Measurements from ENCODE around the gene NEGR1. TPM values are rescaled to one million over a fixed set of nuclear protein-coding genes. Genes with fewer than 3 reads are reported as not detected.

Gene NEGR1
- total RNA-seq, 1 donor from 2014 or later, result 13.4 TPM

DNA sequence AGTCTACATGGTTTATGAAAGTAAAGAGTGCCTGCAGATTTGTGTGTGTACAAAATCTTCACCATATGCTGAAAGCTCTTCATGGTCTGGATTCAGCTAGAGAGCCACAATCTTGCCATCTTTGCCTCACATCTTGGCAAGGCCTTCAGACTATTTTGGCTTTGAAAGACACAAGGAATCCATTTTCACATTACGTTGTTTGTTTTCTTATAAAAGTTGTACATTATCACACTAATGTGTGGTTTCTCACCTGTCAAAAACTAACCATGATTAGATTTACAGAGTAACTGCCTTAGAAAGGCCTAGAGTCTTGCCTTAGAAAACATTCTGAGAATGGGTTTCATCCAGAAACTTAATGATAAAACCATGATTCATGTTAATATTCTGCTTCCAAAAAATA, 494.6 kb downstream of the NEGR1 start:
- no peak for DNase-seq (ENCODE audit: low read depth)

DNA sequence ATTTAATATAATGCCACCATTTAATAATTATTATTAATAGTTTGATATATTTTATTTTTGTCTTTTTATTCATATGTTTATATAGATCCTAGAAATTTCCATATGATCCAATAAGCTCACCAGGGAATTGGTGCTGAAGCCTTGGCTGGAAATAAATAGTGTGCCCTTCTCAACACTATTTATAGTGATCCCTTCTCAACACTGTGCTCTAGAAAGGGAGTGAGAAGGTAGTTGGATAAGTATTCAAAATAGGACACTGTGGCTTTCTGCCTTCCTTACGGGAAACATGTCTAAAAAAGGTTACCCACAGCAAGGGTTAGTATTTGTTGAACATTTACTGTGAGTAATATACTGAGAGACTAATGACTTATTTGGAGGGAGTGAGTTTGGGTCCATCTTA, 496.1 kb downstream of the NEGR1 start:
- DNase-seq (ENCODE audit: low read depth), result peak; percentile 33

DNA sequence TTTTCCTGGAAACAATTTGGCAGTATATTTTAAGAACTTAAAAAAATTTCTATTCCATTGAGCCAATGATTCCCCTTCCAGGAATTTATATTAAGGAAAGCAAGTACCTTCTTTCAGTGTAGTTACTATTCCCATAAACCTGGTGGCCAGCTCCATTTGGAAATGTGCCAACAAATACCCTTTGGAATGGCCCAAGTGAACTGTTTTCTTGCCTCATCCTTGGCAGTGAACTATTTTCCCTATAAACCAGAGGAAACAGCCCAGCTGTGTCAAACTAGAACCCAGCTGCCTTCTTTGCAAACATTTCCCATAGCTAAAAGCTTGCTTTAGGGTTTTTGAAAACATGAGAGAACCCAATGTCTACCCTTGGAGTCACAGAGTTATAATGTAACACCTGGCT, 496.9 kb downstream of the NEGR1 start:
- DNase-seq (ENCODE audit: low read depth), result peak; percentile 43

DNA sequence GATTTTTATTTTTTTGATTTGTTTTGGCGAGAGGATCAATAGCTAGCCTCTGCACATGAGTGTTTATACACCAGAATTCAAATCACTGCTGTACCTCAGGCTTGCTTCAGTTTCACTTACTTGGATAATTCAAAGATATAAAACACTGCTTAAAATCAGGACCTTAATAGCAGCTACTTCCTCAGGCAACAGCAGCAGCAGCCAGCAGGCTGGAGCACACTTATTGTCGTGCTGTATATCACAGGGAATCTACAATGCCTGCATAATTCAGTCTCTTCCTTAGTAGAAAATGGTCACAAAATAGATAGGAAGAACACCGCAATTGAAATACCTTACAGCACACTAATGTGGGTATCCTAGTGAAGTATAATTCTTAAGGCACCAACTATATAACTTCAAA, 497.3 kb downstream of the NEGR1 start:
- DNase-seq (ENCODE audit: low read depth), result no peak

DNA sequence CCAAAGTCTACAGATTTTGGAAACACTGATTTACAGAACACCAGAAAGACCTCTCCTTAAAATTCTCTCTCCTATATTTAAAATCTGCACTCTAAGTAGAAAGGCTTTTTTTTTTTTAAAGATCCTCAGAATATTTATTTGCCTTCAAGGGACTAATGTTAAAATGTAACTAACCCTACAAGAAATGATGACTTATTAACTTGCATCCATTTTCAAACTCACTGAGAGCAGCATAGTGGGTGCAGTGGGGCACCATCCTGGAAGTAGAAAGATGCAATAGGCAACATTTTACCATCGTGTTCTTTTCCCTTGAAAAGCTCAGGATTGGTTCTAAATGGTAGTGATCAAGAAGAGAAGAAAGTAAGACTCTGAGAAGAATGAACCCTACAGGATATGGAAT, 498.1 kb downstream of the NEGR1 start:
- no peak for DNase-seq (ENCODE audit: low read depth)

DNA sequence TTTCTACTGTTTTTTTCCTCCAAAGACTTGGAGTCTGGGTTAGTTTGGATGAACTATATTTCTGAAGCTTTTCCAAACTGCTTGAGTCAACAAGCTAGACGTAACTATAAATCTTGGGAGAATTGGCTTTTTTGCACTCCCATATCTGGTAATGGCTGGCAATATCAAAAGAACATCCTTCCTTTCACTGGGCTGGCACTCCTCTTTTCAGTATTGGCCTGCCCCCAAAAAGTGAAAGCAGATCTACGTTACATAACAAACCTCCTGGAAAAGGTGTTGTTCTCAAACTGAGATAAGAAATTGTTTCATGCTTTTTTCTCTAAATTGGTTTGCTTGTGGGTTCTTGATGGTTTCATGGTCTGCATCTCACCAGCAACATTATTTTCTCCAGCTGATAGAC, 499.3 kb downstream of the NEGR1 start:
- no peak for DNase-seq (ENCODE audit: low read depth)

DNA sequence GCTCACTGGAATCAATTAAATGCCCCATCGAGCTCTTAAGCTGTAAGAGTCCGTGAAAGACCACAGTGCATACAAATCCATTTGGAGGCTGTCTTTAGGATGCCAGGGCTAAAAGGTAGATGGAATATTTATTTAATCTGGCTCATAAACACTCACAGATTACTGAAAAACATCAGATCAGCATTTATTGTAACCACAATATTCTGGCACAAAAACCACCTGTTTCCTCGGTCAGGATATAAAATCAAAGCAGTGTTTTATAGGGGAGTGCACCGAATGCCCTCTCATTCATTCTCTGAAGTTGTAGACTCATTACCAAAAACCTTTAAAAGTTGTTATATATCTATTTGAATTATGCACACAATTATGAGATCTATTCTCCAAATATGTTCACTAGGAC, 500.9 kb downstream of the NEGR1 start:
- DNase-seq (ENCODE audit: low read depth), result no peak

DNA sequence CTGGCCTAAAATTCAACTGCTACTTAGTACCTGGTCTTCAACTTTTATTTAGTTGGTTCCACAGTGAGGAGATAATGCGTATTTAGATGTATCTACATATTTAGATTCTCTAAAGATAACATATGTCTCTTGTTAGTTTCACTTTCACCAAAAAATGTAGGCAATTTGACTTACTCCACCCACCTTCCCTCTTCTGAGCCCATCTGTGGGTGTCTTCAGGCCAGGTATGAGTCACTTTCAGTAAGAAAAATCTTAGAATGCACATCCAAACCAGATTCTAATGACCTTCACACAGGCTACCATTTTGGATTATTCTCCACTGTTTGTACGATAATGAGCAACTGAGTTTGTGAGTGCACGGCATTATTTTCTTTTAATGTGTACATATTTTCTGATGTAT, 501.7 kb downstream of the NEGR1 start:
- no peak for DNase-seq (ENCODE audit: low read depth)

DNA sequence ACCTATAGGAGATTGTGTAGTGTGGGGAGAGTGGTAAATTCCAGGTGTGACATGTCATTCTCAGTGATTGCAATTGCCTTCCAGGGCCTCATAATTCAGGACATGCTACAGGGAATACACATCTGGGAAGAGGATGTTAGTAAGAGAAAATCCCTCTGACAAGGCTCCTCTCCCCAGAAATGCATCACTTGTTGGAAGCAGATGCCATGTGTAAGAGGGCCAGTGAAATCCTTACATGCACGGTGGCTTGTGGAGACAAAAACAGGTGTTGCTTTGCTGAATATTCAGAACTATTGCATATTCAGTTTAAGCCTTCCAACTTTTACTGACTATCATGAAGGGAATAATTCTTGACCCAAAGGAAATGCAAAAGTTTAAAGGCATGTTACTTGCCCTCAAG, 503.4 kb downstream of the NEGR1 start:
- DNase-seq (ENCODE audit: low read depth), result no peak

DNA sequence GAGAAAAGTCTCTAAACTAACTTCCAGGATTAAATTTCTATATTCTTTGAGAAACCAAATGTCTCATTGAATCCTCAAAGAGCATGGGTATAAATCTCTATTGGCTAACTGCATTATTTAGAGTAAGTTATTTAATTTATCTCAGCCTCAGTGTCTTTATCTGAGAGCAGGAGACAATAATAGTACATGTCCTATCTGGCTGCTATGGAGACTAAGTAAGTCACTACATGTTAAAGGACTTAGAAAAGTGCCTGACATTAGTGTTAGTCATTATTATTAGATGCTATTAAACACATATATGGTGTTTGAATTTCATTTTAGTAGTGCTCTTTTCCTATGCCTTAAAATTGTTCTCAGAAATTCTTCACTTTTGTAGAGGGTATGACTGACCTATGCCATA, 505.2 kb downstream of the NEGR1 start:
- no peak for DNase-seq (ENCODE audit: low read depth)

DNA sequence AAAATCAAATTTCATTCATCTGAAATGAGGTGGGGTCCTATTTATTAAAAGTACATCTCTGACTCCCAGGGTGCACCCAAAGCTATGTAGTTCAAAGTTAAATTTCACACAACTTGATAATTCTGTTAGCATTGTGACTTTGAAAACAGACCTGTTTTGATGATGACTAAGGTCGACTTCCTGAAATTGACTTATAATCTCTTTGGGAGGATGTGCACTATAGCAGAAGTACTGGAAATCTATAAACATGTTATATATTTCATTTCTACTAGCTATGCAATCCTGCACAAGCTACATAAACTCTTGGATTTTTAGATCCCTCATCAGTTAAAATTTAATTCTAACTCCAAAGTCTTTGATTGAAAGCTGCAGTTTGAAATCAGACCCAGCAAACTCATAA, 507.6 kb downstream of the NEGR1 start:
- no peak for DNase-seq (ENCODE audit: low read depth)

DNA sequence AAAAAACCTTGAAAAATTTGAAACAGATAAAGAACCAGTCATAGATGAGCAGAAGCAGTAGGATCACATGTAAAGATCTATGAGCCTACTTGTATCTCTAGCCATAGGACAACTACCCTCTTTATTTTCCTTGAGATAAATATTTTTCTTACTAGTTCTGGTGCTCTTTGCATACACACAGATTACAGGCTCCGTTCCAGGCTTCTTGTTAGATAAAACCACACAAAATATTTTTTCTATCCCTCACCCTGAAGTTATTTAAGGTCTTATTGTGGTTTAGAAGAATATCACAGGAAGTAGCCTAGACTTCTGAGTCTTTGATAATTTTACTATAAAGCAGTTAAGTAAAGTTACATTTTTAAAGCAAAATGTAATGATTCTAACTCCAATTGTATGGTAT, 512.2 kb downstream of the NEGR1 start:
- peak; percentile 61 for DNase-seq (ENCODE audit: low read depth)

DNA sequence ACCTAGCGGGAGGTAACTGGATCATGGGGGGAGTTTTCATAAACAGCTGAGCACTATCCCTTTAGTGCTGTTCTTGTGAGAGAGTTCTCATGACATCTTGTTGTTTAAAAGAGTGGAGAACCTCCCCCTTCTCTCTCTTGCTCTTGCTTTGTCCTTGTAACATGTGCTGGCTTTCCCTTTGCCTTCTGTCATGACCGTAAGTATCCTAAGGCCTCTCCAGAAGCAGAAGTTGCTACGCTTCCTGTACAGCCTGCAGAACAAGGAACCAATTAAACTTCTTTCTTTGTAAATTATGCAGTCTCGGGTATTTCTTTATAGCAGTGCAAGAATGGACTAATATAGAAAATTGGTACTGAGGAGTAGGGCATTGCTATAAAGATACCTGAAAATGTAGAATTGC, 515.6 kb downstream of the NEGR1 start:
- no peak for DNase-seq (ENCODE audit: low read depth)

DNA sequence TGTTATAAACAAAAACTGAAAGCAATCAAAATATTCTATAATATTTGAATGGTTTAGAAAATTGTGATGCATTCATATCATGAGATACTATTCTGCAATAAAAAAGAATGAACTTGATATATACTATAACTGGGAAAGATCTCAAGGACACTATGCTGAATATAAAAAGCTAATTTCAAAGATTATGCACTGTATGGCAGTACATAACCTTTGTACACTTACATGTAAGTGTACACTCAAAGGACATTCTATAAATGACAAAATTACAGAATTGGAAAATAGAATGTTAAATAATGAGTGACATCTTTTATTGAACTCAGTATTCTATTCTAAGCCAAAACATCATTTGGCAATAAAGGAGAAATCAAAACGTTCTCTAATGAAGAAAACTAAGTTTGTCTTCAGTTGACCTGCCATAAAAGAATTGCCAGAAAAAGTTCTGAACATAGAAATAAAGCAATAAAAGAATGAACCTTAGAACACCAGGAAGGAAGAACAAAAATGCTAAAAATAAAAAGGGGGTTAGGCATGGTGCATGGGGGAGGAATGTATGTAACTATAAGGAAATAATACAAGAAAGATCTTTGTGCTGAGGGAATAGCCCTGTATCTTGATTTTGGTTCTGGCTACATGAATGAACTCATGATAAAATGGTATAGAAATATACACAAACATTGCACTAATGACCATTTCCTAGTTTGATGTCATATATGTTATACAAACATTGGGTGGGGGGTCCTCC, 519.7 kb downstream of the NEGR1 start:
- no peak for DNase-seq (ENCODE audit: low read depth)

DNA sequence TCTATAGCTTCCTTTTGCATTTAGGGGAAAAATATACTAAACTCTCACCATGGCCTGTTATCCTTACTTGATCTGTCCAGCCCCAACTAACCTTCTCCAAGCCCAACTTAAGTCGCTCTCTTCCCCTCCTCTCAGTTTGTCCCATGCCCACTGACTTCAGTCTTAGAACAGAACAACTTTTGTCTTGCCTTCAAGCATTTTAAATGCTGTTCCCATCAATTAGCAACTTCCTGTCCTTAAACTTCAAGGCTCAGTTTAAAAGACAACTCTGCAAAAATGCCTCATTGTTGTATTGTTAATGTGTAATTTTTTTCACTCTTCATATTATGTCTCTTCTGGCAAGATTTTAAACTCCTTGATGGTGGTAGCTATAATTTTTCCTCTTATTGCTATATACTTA, 526.9 kb downstream of the NEGR1 start:
- no peak for DNase-seq (ENCODE audit: low read depth)

DNA sequence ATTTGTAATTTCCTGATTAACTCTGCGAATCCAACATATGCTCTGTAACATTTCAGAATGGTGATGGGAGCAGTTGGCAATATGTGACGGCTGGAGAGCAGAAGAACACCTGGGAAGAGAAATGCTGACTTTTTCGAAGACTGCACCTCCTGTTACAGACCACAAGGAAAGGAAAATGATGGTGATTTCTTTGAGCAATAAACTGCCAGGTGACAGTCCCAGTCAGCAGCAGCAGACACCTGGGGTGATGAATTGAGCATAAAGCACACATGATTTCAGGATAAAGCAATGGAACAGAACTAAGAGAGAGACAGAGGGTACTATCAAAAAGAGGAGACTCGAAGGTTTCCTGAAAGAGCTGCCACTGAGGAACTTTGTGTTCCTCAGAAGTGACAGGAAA, 528.6 kb downstream of the NEGR1 start:
- no peak for DNase-seq (ENCODE audit: low read depth)

DNA sequence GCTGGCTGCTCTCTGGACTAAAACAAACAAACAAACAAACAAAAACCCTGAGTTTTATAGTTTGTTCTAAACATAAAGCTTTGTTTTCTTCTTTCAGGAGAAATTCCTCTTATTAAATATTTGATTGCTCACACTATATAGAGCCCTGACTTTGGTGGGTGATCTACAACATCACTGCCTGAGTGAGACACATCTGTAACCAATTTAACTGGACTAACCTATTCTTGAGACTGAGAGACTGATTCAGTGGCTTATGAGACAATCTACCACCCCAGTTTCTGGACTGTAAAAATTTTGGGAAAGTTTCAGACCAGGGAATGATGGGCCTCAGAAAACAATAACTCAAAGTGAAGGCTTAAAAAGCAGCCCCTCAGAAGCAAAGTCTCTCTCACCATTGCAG, 537.0 kb downstream of the NEGR1 start:
- no peak for DNase-seq (ENCODE audit: low read depth)

DNA sequence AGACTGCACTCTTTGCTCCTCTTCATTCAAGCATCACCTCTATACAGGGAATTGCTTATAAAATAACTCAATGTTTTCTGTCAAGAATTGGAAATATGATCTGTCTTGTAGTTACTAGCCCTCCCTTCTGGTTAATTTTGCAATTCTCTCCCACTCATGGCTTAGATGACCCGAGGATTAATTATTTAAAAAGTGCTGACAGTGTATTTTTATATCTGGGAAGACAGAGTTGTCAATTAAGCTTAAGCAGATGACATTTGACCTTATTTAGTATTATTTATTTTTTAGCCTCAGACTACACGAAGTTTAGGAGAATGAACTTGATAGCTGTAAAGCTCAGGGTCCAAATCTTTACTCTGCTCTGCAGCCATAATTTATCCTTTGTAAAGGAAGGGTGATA, 538.5 kb downstream of the NEGR1 start:
- DNase-seq (ENCODE audit: low read depth), result no peak

DNA sequence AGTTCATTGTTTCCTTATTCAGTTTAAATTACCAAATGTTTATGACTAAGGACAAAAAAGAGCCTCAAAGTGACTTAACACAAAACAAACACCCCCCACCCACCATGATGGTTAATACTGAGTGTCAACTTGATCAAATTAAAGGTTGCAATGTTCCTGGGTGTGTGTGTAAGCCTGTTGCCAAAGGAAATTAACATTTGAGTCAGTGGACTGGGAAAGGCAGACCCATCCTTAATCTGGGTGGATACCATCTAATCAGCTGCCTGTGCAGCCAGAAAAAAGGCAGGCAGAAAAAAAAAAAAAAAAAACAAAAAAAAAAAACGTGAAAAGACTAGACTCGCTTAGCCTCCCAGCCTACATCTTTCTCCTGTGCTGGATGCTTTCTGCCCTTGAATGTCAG, 543.4 kb downstream of the NEGR1 start:
- no peak for DNase-seq (ENCODE audit: low read depth)

DNA sequence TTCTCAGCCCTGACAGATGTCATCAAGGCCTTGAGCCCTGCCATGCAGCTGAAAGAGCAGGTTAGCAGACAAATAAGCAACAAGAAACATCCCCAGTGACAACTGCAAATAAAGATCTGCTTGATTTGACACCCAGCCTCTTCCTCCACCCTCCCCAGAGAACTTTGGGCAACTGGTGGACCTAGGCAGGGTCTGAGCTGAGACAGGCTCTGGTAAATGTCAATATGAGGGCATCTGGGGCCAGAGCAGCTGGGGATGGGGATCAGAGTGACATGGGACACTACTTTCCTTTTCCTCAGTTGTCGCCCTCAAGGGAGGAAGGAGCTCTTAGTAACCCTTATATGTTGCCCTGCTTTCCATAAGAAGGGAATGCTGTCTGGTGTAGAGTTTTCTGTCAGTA, 544.1 kb downstream of the NEGR1 start:
- DNase-seq (ENCODE audit: low read depth), result no peak

DNA sequence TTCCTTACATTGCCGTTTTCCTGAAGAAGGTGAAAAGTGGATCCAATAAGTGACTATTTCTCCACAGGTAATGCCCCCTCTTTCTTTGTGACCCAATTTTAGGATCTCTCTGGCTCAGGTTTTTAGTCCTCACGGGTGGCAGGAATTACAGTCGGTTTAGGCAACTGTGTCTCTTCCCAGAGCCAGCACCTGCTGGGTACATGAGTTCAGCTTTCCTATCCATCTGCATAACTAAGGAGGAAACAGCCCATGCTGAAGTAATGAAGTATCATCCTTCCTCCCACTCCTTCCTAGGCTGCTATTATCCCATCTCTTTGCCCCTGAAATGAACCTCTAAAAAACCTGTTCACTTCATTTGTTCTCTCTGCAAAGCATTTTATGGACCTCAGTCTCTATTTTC, 544.6 kb downstream of the NEGR1 start:
- DNase-seq (ENCODE audit: low read depth), result no peak

DNA sequence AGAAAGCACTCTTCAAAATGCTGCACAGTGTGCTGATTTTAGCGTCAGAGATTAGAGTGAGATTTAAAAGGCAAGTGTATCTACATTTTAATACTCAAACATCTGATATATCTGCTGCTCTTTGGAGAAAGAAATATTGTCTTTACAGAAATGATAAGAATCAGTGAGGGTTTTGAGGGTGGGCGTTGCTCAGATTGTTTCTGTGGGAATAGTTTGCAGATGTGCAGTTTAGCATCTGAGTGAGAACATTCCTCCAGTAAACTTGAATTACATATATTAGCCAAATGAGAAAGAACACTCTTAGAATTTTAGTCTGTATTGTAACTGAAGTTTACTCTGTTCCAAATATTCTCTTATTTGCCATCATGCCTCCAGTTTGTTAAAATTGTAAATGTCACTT, 549.2 kb downstream of the NEGR1 start:
- DNase-seq (ENCODE audit: low read depth), result no peak

DNA sequence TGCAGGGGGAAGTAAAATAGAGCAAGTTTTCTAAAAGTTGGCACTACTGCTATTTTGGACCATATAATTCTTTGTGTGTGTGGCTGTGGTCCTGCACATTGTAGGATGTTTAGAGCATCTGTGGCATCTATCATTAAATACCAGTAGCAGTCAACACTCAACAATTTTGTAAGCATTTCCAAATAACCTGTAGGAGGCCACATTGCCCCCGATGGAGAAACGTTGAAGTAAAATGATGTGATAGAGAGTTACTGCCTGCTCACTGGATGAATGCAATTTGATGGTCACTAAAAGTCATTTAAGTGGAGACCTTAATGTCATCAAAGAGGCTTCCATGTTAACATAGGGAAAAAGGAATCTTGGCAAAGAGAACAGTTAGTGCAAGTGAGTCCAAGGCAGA, 560.8 kb downstream of the NEGR1 start:
- no peak for DNase-seq (ENCODE audit: low read depth)

DNA sequence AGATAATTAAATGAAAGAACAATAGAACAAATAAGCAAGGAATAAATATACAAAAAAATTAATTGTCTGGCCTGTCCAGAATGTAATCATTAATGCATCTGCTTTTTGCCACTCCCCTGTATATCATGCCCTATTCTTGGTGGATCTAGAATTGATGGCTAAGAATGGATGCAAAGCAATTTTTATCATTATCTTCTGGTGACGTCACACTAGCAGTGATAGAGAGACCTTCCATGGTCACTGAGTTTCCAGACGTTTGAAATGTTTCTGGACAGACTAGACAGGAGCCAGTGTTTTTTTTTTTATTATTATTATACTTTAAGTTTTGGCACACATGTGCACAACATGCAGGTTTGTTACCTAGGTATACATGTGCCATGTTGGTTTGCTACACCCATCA, 563.0 kb downstream of the NEGR1 start:
- no peak for DNase-seq (ENCODE audit: low read depth)
